ENCODE measurements around the gene CYGB. TPM values are rescaled to one million over a fixed set of nuclear protein-coding genes. Genes with fewer than 3 reads are reported as not detected.

The CYGB gene
- total and polyA plus RNA-seq, 2 of the 13 experiments (the other 11 are each of a cell fraction or from before 2014, with no cell fraction given) = 18.9 to 27.1 TPM

DNA sequence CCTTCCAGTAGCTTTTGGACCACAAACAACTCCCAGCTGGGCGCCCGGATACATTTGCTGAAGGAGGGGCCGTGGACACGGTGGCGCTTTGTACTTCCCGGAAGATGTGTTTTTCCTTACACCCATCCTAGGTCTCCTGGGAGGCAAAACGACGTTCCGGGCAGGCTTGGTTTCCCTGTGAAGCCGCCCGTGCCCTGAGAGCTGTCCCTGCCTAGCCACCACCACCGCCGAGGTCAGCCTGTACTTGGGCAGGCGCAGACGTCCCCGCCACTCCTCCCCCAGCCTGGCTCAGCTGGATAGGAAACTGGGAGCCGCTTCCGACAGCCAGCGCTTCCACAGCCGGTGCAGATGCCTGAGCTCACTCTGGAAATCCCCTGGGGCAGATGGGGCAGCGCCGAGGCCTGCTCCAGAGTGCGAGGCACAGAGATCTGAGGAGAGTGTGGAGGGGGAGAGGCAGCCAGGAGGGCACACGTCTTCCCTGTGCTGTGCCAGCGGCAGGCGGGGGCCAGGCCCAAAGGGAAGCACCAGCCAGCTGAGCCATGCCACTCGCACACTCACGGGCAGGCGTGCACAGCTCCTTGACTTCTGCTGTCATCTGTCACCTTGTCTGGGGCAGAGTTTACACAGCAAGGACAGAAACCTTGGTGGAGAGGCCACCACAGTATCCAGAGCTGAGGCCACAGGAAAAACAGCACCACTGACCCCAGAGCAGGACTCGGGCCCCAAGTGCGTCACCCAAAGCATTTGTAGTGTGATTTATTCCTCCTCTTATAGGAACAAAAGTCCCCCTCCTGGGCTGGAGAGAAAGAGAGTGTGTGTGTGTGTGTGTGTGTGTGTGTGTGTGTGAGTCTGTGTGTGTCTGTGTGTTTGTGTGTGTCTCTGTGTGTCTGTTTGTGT lies 39.3 kb downstream of the CYGB start (continued):
- TF ChIP-seq MXD4 (CRISPR knock-in tag; IDR thresholded peaks at IDR 0.05) (peak; percentile 81), FOXC1 (CRISPR knock-in tag; IDR thresholded peaks at IDR 0.05; ENCODE audit: borderline replicate concordance) (peak; percentile 93), SKI (IDR thresholded peaks at IDR 0.05; ENCODE audit: partially characterized antibody) (peak; percentile 71), FOXK2 (IDR thresholded peaks at IDR 0.05) (no peak), GATAD2A (CRISPR knock-in tag; IDR thresholded peaks at IDR 0.05) (peak; percentile 39; the same call in 1 of the 2 replicates), ZNF317 (CRISPR knock-in tag; IDR thresholded peaks at IDR 0.05) (peak; percentile 73; the same call in 1 of the 2 replicates), MIXL1 (CRISPR knock-in tag; IDR thresholded peaks at IDR 0.05) (peak; percentile 48; the same call in 1 of the 2 replicates), EP300 (IDR thresholded peaks at IDR 0.05; ENCODE audit: low read depth in 2 of 2, low read length in 2 of 2) (no peak; a peak in 1 of 4 replicates), EP300 (CRISPR knock-in tag; IDR thresholded peaks at IDR 0.05; ENCODE audit: borderline replicate concordance) (no peak), HMG20A (CRISPR knock-in tag; IDR thresholded peaks at IDR 0.05; ENCODE audit: borderline replicate concordance) (0 out of 2 replicates have a peak, but pooled peaks have one; percentile 36), ZNF543 (CRISPR knock-in tag; IDR thresholded peaks at IDR 0.05) (peak; percentile 80; the same call in 1 of the 2 replicates), ZSCAN22 (CRISPR knock-in tag; IDR thresholded peaks at IDR 0.05) (no peak), NCOR1 (IDR thresholded peaks at IDR 0.05; ENCODE audit: borderline replicate concordance, low read length) (peak; percentile 38; the same call in 1 of the 2 replicates), ELF1 (CRISPR knock-in tag; IDR thresholded peaks at IDR 0.05) (peak; percentile 51; the same call in 1 of the 2 replicates), ZNF343 (CRISPR knock-in tag; IDR thresholded peaks at IDR 0.05) (peak; percentile 95), CREM (IDR thresholded peaks at IDR 0.05) (no peak; the same call in 1 of the 2 replicates), CREM (CRISPR knock-in tag; IDR thresholded peaks at IDR 0.05) (no peak), SRF (IDR thresholded peaks at IDR 0.05; ENCODE audit: low read depth, low read length) (no peak), ZFX (CRISPR knock-in tag; IDR thresholded peaks at IDR 0.05; ENCODE audit: low read depth) (peak; percentile 90), ZNF674 (CRISPR knock-in tag; IDR thresholded peaks at IDR 0.05; ENCODE audit: low read depth) (no peak)
- TF ChIP-seq, protein P1, sequence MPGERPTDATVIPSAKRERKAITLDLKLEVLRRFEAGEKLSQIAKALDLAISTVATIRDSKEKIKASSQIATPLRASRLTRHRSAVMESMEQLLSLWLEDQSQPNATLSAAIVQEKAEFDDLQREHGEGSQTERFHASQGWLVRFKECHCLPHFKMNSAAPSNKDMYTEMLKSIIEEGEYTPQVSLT (CRISPR knock-in tag; IDR thresholded peaks at IDR 0.05; ENCODE audit: borderline replicate concordance, low read depth) = no peak; the same call in 1 of the 2 replicates
- TF ChIP-seq, protein P2, sequence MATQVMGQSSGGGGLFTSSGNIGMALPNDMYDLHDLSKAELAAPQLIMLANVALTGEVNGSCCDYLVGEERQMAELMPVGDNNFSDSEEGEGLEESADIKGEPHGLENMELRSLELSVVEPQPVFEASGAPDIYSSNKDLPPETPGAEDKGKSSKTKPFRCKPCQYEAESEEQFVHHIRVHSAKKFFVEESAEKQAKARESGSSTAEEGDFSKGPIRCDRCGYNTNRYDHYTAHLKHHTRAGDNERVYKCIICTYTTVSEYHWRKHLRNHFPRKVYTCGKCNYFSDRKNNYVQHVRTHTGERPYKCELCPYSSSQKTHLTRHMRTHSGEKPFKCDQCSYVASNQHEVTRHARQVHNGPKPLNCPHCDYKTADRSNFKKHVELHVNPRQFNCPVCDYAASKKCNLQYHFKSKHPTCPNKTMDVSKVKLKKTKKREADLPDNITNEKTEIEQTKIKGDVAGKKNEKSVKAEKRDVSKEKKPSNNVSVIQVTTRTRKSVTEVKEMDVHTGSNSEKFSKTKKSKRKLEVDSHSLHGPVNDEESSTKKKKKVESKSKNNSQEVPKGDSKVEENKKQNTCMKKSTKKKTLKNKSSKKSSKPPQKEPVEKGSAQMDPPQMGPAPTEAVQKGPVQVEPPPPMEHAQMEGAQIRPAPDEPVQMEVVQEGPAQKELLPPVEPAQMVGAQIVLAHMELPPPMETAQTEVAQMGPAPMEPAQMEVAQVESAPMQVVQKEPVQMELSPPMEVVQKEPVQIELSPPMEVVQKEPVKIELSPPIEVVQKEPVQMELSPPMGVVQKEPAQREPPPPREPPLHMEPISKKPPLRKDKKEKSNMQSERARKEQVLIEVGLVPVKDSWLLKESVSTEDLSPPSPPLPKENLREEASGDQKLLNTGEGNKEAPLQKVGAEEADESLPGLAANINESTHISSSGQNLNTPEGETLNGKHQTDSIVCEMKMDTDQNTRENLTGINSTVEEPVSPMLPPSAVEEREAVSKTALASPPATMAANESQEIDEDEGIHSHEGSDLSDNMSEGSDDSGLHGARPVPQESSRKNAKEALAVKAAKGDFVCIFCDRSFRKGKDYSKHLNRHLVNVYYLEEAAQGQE (IDR thresholded peaks at IDR 0.05; ENCODE audit: borderline replicate concordance in 1 of 2, low read depth in 1 of 2, low read length in 2 of 2) = no peak
- TF ChIP-seq, protein P3, sequence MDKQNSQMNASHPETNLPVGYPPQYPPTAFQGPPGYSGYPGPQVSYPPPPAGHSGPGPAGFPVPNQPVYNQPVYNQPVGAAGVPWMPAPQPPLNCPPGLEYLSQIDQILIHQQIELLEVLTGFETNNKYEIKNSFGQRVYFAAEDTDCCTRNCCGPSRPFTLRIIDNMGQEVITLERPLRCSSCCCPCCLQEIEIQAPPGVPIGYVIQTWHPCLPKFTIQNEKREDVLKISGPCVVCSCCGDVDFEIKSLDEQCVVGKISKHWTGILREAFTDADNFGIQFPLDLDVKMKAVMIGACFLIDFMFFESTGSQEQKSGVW (CRISPR knock-in tag; IDR thresholded peaks at IDR 0.05; ENCODE audit: borderline replicate concordance) = no peak
- TF ChIP-seq, protein P4, sequence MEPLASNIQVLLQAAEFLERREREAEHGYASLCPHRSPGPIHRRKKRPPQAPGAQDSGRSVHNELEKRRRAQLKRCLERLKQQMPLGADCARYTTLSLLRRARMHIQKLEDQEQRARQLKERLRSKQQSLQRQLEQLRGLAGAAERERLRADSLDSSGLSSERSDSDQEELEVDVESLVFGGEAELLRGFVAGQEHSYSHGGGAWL (CRISPR knock-in tag; IDR thresholded peaks at IDR 0.05) = peak; percentile 79
